HG02943 (cell line): ENCODE results near the gene GPC2.
"Not testable (repeated sequence)": the region's sequence is repeated elsewhere in the genome, so short reads cannot be mapped to it uniquely, and the experiment has no call there.

ENCODE experiments used
- ATAC-seq: cut with Tn5 transposase; IDR thresholded peaks from one replicate; pipeline ENCODE4 v1.9.1; 2021; ENCODE audit warnings: mild to moderate bottlenecking, low read depth, moderate library complexity; ENCODE audit not compliant: unreplicated experiment

Gene GPC2, protein sequence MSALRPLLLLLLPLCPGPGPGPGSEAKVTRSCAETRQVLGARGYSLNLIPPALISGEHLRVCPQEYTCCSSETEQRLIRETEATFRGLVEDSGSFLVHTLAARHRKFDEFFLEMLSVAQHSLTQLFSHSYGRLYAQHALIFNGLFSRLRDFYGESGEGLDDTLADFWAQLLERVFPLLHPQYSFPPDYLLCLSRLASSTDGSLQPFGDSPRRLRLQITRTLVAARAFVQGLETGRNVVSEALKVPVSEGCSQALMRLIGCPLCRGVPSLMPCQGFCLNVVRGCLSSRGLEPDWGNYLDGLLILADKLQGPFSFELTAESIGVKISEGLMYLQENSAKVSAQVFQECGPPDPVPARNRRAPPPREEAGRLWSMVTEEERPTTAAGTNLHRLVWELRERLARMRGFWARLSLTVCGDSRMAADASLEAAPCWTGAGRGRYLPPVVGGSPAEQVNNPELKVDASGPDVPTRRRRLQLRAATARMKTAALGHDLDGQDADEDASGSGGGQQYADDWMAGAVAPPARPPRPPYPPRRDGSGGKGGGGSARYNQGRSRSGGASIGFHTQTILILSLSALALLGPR

DNA sequence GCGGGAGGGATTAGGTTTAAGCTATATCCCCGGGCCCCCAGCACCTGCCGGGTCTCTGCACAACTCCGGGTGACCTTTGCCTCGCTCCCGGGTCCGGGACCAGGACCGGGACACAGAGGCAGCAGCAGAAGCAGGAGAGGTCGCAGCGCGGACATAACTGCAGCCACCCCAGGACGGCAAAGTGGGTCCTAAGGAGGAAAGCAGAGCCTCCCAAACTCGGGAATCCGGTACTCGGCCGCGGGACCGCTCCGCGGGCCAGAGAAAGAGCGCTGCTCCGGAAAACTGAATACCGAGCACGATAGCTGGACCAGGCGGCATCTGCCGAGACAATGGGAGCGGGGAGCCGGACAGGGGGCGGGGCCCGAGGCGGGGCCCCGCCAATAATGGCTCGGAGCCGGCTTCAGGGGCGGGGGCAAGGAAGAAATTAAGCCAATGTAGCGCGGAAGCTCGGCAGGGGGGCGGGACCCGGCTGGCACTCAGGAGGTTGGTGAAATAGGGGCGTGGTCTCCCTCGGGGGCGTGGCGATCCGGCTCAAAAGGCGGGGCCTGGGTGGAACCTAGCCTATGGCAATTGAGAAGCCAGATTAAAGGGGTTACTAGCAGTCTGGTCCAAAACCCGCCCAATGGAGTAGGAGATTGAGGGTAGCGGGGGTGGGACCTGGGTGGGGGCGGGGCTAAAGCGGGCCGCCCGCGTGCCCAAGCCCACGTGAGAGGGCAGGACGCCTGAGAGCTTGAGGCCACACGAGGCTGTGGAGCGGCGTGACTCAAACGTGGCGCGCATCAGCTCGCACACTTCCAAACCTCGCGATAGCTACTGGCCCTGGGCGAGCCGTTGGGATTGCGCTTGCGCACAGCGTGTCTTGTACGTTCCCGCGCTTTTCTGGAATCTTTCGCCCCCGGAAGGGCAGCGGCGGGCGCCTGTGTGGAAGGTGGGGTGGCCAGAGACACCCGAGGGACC is at the start of gene GPC2, which contains the start of gene STAG3:
GPC2 (minus strand) TSS at position 337 of the 957 bp plus-strand sequence; CDS start at position 155, 182 bp downstream.
STAG3 (plus strand) TSS at position 874 of the 957 bp plus-strand sequence. CDS start 2,639 bp downstream, outside the sequence.
- ATAC-seq = peak; percentile 84

DNA sequence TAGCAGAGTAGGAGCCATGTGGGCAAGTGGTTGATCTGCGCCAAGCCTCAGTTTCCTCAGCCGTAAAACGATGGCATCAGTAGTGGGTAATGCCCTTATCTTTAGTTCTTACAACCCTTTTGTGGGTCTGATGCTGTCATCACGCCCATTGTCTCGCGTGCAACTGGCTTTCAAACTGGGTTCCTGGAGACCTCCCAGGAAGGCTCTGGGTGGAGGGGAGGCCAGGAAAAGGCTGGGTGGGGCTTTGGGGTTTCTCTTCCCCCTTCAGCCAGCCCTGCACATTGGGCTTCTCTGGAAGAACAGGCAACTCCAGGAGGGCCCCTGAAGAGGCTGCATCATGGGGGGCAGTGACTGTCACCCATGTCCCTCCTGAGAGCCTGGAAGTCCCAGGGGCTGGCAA is 47.7 kb upstream of the GPC2 start:
- ATAC-seq = not testable (repeated sequence)

DNA sequence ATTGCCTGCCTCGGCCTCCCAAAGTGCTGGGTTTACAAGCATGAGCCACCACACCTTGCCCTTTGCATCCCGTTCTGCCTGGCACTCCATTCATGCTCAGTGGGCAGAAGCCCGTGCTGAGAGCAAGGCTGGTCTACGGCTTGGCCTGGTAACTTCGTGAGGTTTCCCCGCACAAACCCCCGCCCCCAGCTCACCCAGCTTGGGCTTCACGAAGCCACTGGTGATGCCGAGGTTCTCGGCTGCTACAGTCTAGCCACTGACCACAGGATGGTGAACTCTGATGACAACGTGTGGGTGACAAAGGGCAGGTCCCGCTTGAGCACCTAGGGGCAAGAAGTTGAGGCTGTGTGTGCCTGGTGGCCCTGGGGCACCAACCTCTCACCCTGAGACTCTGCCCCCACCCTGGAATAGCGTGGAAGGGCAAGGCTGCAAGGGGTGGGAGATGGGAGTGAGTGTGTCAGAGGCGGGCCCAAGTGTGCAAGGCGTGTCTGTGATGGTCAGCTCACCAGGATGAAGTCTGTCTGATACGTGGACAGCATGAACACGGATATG is 46.3 kb upstream of the GPC2 start:
- ATAC-seq = not testable (repeated sequence)

DNA sequence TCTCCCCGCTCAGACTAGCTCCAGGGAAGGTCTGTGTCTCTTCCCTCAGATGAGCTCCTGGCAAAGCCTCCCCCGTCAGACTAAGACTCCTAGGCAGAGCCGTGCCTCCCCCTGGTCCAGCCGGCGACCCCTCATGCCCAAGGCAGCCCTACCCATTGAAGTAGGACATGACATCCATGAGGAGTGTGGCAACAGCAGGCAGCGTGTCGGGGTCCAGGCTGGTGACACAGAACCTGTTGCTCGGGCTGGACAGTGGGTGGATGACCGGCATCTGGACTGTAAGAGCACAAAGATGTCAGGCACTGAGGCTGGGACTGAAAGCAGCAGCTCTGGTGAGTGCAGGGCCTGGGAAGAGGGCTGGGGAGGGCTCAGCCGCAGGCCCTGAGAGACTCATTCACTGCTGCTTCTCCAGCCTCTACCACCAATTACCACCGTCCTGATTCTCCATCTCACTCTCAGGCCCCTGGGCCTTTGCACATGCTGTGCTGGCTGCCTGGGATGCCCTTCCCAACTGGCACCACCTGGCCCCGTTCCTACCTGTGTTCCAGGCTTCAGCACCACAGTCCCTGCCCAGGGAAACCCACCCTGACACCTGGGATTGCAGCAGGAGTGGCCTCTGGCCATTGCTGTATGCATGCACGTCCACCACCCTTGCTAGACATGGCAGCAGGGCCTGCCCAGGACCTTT is 45.4 kb upstream of the GPC2 start:
- ATAC-seq = no peak

DNA sequence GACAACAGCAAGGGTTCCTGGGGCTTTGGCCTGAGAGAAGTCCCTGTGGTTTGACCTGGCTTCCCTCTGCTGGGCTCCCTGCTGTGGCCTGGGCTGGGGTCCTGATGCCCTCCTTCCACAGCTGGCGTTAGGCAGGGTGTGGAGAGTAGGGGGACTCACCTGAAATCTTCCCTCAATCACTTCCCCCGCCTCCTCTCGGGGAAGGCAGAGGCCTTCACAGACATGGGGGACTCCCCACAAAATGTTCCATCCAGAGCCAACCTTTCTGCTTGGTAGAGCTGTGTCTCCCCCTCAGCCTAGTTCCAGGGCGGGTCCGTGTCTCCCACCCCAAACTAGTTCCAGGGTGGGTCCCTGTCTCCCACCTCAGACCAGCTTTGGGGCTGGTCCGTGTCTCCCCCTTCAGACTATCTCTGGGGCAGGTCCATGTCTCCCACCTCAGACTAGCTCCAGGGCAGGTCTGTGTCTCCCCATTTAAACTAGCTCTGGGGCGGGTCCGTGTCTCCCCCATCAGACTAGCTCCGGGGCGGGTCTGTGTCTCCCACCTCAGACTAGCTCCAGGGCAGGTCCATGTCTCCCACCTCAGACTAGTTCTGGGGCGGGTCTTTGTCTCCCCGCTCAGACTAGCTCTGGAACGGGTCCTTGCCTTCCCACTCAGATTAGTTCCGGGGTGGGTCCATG is 44.7 kb upstream of the GPC2 start:
- no peak for ATAC-seq

DNA sequence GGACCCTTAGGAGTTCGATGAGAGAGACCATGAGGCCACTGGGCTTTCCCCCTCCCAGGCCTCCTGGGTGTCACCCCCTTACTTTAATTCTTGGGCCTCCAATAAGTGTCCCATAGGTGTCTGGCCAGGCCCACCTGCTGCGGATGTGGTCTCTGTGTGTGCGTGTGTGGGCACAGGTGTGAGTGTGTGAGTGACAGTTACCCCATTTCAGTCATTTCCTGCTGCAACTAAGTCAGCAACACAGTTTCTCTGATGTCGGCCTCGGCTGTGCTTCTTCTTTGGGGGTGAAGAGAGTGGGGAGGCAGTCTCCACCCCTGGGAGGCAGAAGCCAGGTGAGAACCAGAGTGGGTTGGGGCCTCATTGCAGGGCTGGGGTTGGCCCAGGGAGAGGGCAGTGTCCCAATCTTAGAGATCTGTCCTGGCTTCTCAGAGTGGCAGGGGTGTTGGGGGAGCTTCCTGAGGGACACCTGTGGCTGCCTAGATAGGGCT is 44.1 kb upstream of the GPC2 start:
- ATAC-seq = peak; percentile 51

DNA sequence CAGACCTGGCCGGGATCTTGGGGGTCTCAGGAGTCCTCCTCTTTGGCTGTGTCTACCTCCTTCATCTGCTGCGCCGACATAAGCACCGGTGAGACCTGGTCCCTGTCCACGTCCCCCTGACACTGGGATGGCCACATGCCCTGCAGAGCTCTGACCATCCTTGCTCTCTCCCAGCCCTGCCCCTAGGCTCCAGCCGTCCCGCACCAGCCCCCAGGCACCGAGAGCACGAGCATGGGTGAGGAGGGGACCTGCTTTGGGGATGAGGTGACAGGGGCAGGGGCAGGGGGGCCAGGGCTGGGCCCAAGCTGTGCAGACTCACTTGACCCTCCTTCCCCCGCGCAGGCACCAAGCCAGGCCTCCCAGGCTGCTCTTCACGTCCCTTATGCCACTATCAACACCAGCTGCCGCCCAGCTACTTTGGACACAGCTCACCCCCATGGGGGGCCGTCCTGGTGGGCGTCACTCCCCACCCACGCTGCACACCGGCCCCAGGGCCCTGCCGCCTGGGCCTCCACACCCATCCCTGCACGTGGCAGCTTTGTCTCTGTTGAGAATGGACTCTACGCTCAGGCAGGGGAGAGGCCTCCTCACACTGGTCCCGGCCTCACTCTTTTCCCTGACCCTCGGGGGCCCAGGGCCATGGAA is 43.5 kb upstream of the GPC2 start:
- peak; percentile 10 for ATAC-seq

DNA sequence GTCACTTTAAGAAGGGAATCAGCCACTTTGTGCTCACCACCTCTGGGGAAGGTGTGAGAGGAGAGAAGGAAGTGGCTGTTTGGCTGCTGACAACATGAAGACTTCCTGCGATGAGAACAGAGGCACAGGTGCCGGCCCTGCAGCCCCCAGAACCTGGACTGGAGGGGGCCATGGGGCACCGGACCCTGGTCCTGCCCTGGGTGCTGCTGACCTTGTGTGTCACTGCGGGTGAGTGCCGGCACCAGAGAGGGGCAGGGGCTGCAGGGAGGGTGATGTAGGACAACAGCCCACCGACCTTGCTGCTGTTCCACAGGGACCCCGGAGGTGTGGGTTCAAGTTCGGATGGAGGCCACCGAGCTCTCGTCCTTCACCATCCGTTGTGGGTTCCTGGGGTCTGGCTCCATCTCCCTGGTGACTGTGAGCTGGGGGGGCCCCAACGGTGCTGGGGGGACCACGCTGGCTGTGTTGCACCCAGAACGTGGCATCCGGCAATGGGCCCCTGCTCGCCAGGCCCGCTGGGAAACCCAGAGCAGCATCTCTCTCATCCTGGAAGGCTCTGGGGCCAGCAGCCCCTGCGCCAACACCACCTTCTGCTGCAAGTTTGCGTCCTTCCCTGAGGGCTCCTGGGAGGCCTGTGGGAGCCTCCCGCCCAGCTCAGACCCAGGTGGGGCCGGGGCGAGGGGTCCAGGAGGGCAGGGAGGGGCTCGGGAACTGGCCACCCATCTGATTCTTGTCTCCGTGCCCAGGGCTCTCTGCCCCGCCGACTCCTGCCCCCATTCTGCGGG is 42.8 kb upstream of the GPC2 start, which contains the start of gene PVRIG:
PVRIG (plus strand) TSS at position 149 of the 785 bp plus-strand sequence; CDS start at position 171, 22 bp downstream.
- ATAC-seq = not testable (repeated sequence)

DNA sequence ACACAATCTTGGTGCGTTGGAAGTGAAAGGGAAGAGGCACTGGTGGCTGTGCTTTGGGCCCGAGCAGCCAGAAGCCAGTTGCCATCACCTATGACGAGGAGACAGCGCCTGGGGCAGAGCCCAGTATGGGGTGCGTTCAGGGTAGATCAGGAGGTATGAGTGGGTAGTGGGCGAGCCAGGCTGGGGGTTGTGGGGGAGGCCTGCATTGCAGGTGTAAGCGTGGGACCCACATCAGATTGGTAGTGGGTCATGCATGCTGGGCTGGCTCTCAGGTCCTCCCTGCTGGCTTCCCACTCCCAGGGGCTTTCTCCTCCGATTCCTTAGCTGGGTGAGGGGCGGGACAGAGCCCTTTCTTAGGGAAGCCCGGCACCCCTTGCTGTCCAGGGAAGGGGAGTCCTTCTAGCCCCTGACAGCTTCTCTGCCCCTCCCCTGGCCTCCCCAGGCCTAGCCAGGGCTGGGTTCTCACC is 42.1 kb upstream of the GPC2 start:
- no peak for ATAC-seq

DNA sequence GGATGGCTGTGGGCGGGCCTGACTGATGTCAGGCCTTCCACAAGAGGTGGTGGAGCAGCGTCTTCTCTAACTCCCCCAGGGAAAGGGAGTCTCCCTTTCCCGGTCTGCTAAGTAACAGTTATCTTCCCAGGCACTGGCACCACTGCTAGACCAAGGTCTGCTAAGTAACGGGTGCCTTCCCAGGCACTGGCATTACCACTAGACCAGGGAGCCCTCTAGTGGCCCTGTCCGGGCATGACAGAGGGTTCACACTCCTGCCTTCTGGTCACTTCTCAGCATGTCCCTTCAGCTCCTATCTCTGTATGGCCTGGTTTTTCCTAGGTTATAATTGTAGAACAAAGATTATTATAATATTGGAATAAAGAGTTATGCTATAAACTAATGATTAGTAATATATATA is 40.8 kb upstream of the GPC2 start:
- not testable (repeated sequence) for ATAC-seq

DNA sequence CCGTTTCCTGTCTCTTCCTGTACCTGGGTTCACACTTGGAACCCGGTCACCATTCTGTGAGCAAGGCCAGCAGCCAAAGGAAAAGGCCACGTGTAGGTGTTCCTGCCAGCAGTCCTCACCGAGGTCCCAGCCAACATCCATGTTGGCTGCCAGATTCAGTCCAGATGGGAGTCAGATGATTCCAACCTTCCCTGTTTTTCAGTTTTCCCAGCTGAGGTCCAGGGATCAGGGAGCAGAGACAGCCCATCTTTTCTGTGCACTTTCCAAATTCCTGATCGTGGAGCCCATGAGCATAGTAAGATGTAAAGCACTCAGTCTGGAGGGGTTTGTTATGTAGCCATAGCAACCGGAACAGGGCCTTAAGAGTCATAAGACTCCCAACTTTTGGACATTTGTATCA is 38.7 kb upstream of the GPC2 start:
- no peak for ATAC-seq

DNA sequence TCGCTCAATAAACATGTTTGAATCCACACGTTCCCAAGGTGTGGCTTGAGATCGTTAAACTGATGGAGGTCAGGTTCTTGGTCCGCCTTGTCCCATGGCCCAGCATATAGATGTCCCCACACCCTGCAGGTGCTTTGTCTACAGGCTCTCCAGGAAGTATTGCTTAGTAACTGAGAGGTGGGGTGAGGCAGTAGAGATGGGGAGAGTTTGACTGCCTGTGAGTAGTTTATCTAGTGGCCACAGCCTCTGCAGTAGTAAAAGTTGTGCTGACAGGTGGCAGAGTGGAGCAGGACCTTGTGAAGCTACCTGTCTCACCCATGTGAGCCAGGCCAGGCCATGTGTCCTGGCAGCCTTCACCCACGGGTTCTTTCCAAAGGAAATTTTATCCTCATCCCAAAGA is 37.2 kb upstream of the GPC2 start:
- not testable (repeated sequence) for ATAC-seq

DNA sequence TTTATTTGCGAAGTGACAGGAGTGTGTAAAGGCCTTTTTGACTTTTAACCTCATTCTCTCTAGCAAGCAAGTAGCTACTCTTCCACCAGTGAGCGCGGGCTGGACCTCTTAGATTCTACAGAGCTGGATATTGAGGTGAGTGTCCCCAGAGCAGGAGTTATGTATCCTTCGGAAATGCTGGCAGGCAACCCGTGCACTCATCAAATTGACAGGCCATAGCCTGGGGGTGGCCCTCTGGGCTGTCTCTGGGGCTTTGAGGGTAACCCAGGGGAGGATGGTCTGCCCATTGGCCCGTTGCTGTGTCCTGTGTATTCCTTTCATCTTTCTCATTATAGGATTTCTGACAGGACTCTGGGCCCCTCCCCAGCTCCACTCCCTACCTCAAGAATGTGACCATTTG is 36.5 kb upstream of the GPC2 start:
- ATAC-seq = no peak

DNA sequence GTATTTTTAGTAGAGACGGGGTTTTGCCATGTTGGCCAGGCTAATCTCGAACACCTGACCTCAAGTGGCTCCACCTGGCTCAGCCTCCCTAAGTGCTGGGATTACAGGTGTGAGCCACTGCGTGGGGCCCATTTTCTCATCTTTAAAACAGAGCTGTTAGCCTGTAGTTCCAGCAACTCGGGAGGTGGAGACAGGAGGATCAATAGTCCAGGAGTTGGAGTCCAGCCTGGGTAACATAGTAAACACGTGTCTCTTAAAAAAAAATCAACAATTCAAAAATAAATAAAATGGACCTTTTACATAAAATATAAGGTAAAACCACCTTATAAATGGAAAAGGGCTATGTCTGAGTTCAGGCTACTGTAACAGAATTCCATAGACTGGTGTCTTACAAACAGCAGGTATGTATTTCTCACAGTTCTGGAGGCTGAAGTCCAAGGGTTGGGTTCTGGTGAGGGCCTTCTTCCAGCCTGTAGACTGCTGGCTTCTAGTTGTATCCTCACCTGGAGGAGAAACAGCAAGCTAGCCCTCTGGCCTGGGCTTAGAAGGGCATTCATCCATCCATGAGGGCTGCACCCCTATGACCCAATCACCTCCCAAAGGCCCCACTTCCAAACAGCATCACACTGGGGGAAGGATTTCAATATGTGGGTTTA is 35.6 kb upstream of the GPC2 start:
- no peak for ATAC-seq

DNA sequence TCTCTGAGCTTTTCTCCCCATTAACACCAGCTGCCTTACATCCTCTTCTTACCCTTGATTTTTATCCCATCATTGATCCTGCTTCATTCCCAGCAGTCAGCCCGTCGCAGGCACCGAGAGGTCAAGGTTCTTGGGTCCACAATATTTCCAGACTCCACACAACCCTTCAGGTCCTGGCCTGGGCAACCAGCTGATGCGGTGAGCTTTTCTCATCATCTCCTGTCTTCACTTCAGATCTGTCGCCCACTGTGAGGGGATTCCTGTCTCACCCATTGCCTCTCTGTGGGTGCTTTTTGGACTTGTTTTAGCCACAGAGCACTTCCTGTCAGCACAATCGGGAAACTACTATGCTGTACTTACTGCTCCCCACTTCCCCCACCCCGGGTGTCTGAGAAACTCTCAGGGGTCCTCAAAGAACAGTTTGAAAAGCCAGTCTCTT is 34.2 kb upstream of the GPC2 start:
- ATAC-seq = no peak

DNA sequence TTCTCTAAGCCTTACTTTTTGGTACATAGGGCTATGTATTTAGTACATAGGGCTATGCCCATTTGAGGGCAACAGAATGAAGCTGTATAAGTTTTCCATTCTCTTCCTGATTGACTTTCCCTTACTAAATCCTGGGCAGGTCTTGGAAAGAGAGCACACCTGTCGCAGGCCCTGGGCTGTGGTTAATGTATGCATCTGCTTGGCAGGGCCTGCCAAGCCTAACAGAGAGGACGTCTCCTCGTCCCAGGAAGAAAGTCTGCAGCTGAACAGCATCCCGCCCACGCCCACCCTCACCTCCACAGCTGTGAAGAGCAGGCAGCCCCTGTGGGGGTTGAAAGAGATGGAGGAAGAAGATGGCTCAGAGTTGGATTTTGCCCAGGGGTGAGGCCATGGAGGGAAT is 33.6 kb upstream of the GPC2 start:
- no peak for ATAC-seq

DNA sequence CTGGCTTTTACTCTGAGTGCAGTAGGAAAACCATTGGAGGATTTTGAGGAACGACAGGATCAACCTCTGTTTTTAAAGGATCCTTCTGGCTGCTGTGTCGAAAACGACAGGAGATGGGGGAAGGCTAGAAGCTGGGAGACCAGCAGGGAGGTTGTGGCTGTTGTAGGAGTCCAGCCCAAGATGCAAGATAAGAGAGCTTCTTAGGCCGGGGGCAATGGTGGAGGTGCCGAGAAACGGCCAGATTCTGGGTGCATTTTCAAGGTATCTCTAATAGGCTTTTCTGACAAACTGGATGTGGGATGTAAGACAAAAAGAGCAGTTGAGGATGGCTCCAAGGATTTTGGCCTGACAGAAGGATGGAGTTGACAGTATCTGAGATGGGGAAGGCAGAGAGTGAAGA is 32.3 kb upstream of the GPC2 start:
- ATAC-seq = no peak
